Duodenal mucosa (tissue), 2 donors: ENCODE measurements around the gene ADCYAP1.

Source experiments
- H3K27ac ChIP-seq: one replicate; pipeline ENCODE4 v1.7.0; 2013; ENCODE audit warnings: low read depth, low read length
- H3K27me3 ChIP-seq, 2 donors: one replicate each; pipeline ENCODE4 v1.7.0; 2013; ENCODE audit warnings: low read length in 2 of 2, control low read depth in 1 of 2; ENCODE audit not compliant: insufficient read depth in 2 of 2, control insufficient read depth in 1 of 2
- H3K36me3 ChIP-seq, 2 donors: one replicate each; pipeline ENCODE4 v1.7.0; 2013; ENCODE audit warnings: low read length in 2 of 2, control low read depth in 1 of 2; ENCODE audit not compliant: insufficient read depth in 2 of 2, control insufficient read depth in 1 of 2
- H3K4me1 ChIP-seq, 2 donors: one replicate each; pipeline ENCODE4 v1.7.0; 2013; ENCODE audit warnings: low read length in 2 of 2, control low read depth in 1 of 2; ENCODE audit not compliant: insufficient read depth in 2 of 2, control insufficient read depth in 1 of 2
- H3K4me3 ChIP-seq, 2 donors: one replicate each; pipeline ENCODE4 v1.7.0; 2013; ENCODE audit warnings: low read length in 2 of 2, low read depth in 1 of 2
- H3K9ac ChIP-seq, 2 donors: one replicate each; pipeline ENCODE4 v1.7.0; 2013; ENCODE audit warnings: low read length in 2 of 2, low read depth in 1 of 2
- H3K9me3 ChIP-seq, 2 donors: one replicate each; pipeline ENCODE4 v1.7.0; 2013; ENCODE audit warnings: low read length in 2 of 2, control low read depth in 1 of 2; ENCODE audit not compliant: control insufficient read depth in 1 of 2

The ADCYAP1 gene

GRCh38 chr18:959854-960253 lies 55.2 kb downstream of the ADCYAP1 start:
- Histone ChIP-seq H3K4me1 (no peaks in the 10 kb centered on the region), H3K27ac (no peak overlapping the region), H3K27me3 (peaks cover 0 to 2% of the 10 kb centered on the region in 2 donors)

More at GRCh38 chr18:959854-960253, 55.2 kb downstream of the ADCYAP1 start:
- Histone ChIP-seq H3K9ac (no peak overlapping the region), H3K4me3 (no peak overlapping the region), H3K36me3 (no peaks in the 10 kb centered on the region), H3K9me3 (no peaks in the 10 kb centered on the region)
